GM21528 (cell line): ENCODE data around the gene MAF.

Experiments used
- ATAC-seq: cut with Tn5 transposase; IDR thresholded peaks from one replicate; pipeline ENCODE4 v1.9.1; 2021; ENCODE audit warnings: mild to moderate bottlenecking, moderate library complexity; ENCODE audit not compliant: unreplicated experiment, low FRiP score

The MAF gene

DNA sequence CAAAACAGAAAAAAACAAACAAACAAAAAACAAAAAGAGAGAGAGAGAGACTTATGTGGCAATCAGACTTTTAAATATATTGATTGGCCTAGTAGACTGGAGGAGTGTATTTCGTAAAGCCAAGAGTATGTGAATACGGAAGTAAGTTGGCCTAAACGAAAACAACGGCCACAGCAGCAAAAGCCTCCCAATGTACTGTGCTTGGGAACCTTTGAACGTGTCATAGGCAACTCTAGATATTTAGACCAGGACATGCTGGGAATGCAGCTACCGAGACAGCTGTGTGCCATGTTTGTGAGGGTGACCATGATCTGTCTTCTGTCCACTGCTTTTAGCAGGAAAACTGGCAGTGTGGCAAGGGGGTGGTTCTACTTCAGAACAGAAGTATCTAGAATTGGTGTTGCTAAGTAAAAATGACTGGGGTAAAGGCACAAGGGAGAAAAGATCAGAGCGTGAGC is 7.4 kb downstream of the MAF start:
- ATAC-seq, result no peak

GRCh38 chr16:79592186-79592585 is 8.4 kb downstream of the MAF start:
- no peak for ATAC-seq

DNA sequence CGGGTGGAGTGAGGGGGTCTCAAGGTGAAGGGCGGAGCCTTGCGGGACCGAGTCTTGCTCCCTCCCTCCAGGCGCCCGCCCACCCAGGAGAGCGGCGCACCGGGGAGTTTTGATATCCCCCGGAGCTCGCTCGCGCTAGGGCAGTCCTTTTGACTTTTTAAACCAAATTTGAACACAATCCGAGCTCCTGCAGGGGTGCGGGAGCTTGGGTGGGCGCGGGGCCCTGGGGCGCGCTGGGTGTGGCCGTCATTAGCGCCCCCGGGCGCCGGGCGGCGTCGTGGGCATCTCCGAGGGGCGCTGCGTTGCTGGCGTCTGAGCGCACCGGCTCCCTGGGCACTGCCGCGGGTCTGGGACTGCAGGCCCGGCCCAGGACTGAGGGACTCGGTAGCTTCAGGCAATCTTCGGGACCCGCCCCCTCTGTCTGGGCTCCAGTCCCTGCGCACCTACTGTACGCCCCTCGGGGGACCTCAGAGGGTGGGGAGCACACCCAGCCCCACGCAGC is 10.9 kb downstream of the MAF start:
- ATAC-seq, result no peak

GRCh38 chr16:79587897-79588296 is 12.6 kb downstream of the MAF start:
- no peak for ATAC-seq

GRCh38 chr16:79587296-79587695 is 13.2 kb downstream of the MAF start:
- no peak for ATAC-seq

DNA sequence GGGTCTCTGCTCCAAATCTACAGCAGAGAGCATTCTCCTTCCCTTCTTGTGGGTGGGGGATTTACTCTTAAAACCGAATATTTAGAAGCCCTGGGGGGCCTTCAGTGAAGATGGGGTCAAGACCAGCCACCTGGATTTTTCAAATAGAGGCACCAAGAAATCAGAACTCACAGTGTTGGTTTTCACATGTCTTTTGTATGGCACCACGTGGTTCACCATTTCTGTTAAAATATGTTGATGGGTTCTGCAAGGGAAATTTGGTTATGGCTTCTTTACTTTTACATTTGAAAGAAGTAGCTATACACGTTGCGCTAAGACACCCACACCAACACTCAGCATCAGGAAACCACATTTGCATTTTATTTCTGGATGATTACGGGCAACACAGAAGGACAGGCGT is 17.7 kb downstream of the MAF start:
- ATAC-seq, result no peak

GRCh38 chr16:79580453-79581191 is 19.9 kb downstream of the MAF start:
- no peak for ATAC-seq

GRCh38 chr16:79576602-79577001 is 23.9 kb downstream of the MAF start:
- ATAC-seq, result no peak

GRCh38 chr16:79573884-79574283 is 26.7 kb downstream of the MAF start:
- ATAC-seq, result no peak

- no peak for ATAC-seq
Measured at GRCh38 chr16:79573071-79573470, 27.5 kb downstream of the MAF start.

DNA sequence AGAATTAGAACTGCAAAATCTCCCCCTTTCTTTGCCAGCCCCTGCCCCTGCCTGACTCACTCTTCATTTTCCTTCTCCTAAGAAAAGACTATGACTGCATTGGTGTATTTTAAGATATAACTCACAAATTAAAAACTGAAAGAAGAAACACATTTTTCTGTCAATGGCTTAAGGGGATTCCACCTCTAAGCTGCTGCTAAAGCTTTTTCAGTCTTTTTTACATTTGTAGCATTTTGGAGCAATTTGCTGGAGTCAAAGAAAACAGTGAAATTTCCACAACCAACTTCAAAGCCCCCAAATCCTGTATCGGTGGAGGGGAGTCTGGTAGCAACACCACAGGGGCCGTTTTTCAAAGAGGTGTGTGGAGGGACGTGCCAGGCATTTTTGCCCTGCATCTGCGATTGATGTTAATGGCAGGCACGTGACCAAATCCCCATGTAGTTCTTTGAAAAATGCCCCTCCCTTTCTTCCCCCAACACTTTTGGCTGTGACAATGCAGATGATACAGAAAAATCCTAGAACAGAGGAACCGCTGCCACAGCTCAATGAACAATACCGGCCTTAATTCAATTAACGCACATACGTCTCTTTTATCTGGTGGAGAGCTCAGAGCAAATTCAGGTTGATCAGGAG is 28.5 kb downstream of the MAF start:
- ATAC-seq, result no peak

DNA sequence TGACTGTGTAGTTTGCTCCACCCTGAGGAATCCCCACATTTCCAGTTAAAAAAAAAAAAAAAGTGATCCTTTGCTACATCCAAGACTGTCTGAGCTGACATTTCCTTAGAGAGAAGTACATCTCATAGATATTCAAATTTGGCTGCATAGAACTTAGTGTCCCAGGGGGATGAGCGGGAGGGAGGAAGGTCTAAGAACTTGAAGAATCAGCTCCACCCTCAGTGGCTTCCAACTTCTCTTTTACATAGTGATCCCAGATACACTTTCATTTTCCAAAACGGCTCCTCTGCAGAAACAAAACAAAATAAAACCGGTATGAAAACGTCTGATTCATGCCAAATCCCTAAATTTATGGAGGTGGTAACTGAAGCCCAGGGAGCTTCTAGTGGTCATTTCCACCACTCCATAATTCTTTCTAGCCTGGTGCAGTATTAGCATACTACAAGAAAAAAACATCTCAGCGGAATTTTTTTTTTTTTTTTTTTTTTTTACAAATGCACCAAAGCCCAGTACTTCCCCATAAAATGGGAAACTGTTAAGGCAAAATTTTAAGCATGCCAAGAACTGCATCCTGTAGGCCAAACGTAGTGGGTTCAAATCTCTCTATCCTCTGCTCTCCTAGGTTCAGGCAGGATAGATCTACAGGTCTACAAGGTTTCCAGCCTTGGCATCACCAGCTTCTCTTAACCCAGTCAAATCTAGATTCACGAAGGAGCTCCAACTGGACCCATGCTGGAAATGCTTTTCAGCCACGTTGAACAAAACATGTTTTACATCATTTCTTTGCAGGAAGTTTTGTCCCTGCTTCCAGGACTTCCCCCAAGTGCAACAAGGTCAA is 29.3 kb downstream of the MAF start:
- ATAC-seq, result no peak

GRCh38 chr16:79564671-79565107 is 35.8 kb downstream of the MAF start:
- ATAC-seq, result no peak

DNA sequence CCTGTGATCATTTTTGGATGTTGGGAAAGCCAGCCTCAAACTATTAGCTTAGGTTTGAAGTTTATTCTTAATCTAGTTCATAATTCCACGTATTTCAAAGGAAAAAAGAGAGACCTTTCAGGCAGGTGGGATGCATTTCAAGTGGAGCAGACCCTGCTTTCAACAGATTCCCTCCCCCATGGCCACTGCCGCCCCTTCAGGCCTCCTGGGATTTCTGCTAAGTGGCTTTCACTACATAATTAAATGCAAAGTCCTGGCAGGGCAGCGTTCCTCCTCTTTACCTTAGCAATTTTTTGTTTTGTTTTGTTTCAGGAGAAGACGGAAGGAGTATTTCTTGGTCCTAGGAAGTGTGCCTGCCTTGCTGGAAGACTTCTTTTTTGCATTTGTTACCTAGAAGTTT is 36.6 kb downstream of the MAF start:
- ATAC-seq, result no peak

DNA sequence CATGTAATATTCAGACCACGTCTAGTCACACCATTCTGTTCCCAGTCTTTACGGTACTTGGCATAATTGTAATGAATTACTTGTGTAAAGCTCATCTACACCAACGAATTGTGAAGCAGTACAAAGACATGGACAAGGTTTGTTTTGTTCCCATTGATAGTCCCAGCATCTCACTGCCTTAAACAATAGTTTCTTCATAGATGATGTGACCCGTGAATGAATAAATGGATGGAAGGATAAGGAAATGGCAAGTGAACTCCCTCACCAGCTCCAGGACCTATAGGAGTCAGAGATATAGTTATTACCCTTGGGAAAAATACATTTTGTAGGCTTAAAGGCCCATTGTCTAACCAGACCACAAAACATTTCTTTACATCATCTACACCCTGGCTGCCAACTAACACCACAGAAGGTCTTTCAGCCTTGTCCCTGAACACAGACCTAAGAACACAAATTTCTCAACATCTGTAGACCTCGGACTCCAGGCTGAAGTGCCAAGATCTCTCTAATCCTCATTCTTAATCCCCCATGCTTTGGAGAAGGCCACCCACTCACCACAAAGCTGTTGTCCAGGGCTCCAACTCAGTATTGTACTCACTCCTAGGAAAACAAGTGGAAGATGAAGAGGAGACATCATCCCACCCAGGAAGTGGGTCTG is 38.2 kb downstream of the MAF start:
- ATAC-seq, result no peak

- ATAC-seq, result no peak
Measured at GRCh38 chr16:79561729-79562128, 38.8 kb downstream of the MAF start.

DNA sequence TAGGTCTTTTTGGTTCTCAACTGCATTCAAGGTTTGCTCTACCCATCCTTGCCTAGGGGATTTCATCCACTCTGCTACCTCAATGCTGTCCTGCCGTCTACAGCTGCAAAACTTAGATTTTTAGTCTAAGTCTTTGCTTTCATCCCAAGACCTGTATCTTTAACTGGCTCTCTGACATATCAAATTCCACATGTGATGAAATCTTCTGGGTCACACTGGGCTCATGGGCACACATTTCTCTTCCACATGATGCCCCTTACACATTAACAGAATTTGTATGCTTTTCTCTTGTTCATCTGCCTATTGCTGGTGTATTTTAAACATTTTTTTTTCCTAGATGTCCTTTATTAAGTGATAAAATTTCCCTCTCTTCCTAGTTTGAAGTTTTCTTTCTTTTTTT is 39.6 kb downstream of the MAF start:
- ATAC-seq, result no peak

DNA sequence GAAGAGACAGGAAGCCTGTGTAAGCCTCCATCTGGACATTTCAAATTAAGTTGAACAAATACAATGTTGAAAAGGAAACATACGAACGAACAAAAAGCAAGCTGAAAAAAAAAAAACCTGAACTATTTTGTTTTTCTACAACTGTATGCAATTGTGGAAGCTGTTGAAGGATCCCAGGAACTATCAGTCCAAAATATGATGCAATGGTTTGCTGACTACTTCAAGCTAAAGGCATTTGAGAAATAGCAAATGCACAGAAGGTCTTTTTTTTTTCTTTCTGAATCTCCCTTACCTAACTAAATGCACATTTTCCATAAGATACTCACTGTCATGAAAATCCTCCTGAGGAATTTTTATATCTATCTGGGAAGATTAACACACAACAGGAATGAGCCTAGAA is 40.2 kb downstream of the MAF start:
- no peak for ATAC-seq

- no peak for ATAC-seq
Measured at GRCh38 chr16:79559532-79559931, 41.0 kb downstream of the MAF start.

DNA sequence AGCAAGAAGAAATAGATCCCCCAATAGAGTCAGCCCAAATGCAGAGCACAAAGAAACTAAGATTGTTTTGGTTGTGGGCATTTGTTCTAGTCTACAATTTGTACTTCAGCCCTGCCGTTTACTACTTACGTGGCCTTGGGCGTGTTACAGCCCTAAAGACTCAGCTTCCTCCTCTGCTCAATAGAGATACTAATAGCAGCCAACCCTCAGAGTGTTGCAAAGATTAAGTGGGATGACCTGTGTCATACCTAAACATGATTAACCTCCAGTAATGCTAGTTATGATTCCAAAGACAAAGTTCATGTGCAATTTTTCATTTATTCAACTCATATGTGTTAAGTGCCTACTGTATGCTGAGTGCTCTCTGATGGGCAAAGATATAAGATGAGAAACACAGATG is 43.1 kb downstream of the MAF start:
- ATAC-seq, result no peak

DNA sequence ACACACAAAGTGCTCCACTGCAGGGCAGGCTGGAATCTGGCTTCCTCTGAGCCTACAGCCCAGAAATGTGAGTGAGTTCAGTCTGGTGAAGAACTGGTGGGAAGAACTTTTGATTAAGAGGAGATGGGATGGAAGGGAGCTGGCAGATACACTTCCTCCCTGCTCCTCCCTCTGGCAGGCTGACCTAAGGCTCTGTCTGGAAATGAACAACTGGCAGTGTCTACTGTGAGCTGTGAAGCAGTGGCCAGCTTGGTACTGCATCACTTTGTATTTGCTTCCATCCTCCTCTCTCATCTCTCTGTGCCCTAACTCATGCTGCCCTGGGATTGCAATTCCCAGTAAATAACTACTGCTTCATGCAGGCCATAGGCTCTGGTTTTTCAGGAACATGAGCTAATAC is 45.6 kb downstream of the MAF start:
- ATAC-seq, result no peak
